GM12874 (cell line): Measurements from ENCODE around the gene HAUS7.

Source experiments
- CTCF ChIP-seq: IDR thresholded peaks from 2 replicates; pipeline ENCODE4 v1.5.1; 2011; ENCODE audit warnings: low read depth, mild to moderate bottlenecking, control low read depth, low read length, moderate library complexity; ENCODE audit not compliant: insufficient read depth

The HAUS7 gene

GRCh38 chrX:153407736-153408135 is 62.6 kb downstream of the HAUS7 start:
- no peak for TF ChIP-seq CTCF

GRCh38 chrX:153406903-153407302 is 63.5 kb downstream of the HAUS7 start:
- TF ChIP-seq CTCF: no peak

GRCh38 chrX:153406011-153406410 is 64.4 kb downstream of the HAUS7 start:
- TF ChIP-seq CTCF: no peak

- TF ChIP-seq CTCF: no peak
These were observed 65.0 kb downstream of the HAUS7 start for GRCh38 chrX:153405426-153405825.

GRCh38 chrX:153401133-153401764 is 69.1 kb downstream of the HAUS7 start, which contains the start of gene PNMA6E:
PNMA6E (minus strand) TSS chrX:153401350; CDS start chrX:153398849, 2,501 bp downstream.
- TF ChIP-seq CTCF: no peak

GRCh38 chrX:153400146-153401132 is 69.9 kb downstream of the HAUS7 start:
- peak; percentile 88 for TF ChIP-seq CTCF

- no peak for TF ChIP-seq CTCF
These were observed 72.0 kb downstream of the HAUS7 start for GRCh38 chrX:153398275-153398960.
